ENCODE data around the gene FEZF1.

The FEZF1 gene

GRCh38 chr7:122304319-122304975 lies at the start of gene FEZF1:
Gene FEZF1 (minus strand): TSS chr7:122304750. CDS start chr7:122304437, 313 bp downstream.
- DNase-seq = peak; percentile 53

DNA sequence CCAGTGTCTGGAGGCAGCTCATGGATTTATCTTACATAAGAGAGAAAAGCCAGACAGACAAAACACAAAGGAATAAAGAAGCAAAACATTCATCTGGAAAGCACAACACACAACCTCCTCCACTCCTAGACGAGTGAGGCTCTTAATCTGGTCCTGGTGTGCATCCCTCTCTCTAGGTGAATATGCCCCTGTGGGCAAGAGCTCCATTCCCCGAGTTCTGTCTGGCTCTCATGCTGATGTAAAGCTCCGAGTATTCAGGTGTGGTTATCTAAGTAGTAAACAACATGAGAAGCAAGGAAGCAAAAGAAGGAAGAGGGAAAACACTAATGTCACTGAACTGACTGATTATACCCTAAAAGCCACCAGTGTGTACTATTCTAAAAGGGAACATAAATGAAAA lies 47.9 kb upstream of the FEZF1 start:
- no peak for DNase-seq

- DNase-seq = no peak
Observed at GRCh38 chr7:122350701-122351100, 46.2 kb upstream of the FEZF1 start.

- DNase-seq = no peak
Observed at GRCh38 chr7:122344303-122344620, 39.7 kb upstream of the FEZF1 start.

GRCh38 chr7:122343601-122344302 lies 39.2 kb upstream of the FEZF1 start:
- DNase-seq = no peak

DNA sequence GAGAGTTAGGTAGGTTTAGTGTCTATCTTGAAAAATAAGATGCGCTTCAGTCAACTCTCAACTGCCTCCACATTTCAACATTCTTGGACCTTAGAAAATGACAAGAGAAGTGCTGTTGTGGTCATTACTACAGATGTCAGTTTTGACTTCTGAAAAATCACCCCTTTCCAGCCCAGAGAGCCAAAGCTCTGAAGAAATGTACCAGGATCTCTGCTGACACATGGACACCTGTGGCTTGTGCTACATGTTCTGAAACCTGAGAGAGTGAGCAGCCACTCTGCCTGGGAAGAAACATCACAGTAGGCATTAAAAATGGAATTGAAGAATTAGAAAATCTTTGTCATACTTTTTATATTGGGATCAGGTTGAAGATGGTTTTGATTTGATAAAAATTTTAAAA lies 35.9 kb upstream of the FEZF1 start:
- no peak for DNase-seq

DNA sequence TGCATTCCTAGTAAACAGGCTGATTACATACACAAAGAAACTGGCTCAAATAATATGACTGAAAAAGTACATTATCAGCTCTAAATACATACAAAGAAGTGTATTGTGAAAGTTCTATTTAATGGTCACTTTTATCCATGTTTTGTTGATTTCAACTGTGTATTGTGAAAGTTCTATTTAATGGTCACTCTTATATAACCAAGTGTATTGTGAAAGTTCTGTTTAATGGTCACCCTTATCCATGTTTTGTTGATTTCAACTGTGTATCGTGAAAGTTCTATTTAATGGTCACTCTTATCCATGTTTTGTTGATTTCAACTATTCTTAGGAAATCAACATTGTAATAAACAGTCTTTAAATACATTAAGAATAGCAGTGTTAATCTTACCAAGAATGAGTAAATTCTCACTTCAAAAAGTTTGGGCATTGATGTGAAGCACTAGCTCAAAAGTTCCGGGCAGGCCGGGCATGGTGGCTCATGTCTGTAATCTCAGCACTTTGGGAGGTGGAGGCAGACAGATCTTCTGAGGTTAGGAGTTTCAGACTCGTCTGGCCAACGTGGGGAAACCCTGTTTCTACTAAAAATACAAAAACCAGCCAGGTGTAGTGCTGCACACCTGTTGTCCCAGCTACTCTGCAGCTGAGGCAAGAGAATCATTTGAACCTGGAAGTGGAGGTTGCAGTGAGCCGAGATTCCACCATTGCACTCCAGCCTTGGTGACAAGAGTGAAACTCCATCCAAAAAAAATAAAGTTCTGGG lies 34.8 kb upstream of the FEZF1 start:
- no peak for DNase-seq

GRCh38 chr7:122337011-122337410 lies 32.5 kb upstream of the FEZF1 start:
- no peak for DNase-seq

DNA sequence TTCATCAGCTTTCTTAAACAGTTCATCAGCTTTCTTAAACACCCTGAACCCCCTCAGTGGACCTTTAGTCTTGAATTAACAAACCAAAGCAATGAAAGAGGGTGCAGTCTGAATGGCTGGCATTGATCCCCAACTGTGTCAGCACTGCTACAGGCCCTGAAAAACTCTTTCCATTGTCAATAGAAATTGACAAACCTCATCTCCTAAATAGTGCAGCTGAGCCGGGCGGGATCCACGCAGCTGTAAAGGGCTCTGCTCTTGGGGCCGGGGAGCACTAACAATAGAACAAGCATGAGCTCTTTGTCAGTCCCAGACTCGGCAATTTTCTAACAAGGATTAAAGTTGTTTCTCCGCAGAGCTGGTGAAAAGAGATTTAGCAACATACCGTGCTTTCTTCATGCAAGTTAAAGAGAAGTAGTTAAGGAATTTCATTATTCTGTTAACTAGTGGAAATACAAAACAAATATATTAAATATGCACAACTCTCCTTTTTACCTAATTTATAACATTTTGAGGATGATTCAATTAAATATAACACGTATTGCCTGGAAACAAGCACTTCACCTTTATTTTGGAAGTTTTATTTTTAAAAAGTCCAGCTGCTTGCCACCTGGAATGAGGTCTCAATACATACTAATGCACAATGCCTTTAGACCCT lies 24.7 kb upstream of the FEZF1 start:
- DNase-seq = no peak

- DNase-seq = no peak
Observed at GRCh38 chr7:122327969-122328368, 23.4 kb upstream of the FEZF1 start.

GRCh38 chr7:122316467-122317388 lies 12.2 kb upstream of the FEZF1 start:
- no peak for DNase-seq

- no peak for DNase-seq
Observed at GRCh38 chr7:122315507-122316466, 11.2 kb upstream of the FEZF1 start.

GRCh38 chr7:122314284-122314683 lies 9.7 kb upstream of the FEZF1 start:
- DNase-seq = no peak

DNA sequence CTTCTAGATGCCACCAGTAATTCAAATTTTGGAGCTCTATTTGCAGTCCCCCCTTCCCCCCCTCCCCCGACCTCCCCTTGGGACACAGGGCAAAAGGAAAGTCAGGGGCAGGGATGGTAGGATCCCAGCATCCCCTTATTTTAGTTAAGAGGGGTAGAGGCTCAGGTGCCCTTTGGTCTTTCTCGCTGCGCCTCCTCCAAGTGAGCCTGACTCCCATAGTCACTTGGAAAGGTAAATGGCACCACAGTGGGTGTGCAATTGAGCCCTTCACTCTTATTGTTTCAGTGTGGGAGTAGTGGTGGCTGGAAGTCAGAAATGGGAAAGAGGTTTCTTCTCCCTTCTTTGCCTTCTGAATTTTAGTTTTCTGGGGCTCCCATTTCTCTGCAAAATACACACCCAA lies 8.2 kb upstream of the FEZF1 start:
- no peak for DNase-seq

GRCh38 chr7:122311734-122312450 lies 7.3 kb upstream of the FEZF1 start:
- no peak for DNase-seq

DNA sequence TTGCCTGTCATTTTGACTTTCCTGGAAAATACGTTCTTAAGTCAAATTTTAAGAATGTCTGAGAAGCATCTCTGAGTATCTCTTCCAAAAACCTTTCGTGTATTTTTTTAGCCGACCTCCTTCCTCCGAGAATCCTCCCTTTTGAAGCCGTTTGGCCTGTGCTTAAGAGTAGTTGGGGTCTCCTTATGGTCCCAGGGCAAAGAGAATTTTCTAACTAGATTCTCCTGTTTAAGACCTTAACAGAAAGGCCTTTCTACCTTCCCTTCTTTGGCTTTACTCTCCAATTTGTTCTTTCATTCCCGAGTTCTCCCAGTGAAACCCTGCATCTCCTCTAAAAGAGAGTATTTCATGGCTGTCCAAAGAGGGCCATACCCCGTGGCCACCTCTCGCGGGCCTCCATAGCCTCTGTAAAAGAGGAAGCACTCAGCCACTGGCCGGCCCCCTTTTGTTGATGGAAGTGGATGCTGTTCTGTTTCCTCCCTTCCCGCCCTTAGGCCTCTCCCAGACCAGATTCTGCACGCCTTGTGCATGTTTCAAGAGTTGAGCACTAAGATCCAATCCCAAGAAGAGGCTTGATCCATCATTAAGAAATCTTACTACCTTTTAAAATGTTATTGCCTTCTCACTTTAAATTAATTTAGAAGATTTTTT lies 6.6 kb upstream of the FEZF1 start:
- no peak for DNase-seq

DNA sequence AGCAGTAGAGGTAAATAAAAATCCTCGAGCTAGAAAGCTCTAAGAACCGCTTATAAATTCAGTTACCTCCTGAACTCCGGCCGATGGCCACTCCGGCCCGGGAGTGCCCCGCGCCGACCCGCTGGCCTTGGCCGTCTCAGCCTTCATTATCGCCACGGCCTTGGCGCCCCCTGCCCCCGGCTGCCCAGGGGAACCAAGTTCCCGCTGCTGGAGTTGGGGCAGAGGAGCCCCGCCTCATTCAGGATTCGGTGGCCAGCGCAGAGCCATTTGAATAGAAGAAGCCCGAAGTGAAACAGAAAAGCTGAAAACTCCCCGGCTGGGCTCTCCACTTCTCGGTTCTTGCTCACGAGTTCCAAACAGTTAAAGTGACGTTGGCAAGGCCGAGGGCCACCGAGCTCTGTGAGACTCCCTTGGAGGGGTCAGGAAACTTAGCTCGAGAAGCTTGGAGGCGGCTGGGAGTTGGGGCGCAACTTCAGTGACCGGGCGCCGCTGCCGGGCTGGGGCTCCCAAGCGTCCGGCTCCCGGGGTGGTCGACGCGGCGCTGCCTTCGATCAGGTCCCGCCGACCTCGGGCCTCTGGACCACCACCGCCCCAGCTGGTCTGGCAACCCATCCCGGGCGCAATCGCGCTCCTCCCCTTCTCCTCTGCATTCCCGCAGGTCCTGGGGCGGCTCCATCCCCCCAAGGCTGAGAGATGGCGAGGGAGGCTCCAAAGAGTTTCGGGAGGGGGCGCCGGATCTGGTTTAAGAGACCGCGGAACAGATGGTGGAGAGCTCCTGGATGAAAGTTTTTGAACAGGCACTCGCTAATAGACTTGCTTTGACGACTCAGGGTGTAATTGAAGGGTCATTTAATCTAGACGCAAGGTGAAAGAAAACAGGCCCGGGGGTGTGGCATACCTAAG lies 5.8 kb upstream of the FEZF1 start:
- no peak for DNase-seq

DNA sequence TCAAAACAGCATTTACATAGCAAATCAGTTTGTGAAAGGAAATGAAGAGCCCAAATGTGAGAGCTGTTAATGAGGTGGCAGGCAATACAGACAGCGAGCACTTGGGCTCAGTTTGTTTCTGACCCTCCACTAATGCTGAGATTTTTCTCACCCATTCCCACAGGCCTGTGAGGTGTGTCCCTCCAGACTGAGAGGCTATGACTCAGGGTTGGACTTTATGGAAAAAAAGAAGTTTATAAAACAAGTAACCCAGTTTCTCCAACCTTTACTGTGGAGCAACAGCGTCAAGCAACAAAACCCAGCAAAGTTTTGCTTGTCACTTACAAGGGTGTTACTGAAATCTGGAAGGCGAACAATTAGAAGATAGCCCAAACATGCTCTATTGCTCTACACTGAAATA lies 4.9 kb upstream of the FEZF1 start:
- no peak for DNase-seq

DNA sequence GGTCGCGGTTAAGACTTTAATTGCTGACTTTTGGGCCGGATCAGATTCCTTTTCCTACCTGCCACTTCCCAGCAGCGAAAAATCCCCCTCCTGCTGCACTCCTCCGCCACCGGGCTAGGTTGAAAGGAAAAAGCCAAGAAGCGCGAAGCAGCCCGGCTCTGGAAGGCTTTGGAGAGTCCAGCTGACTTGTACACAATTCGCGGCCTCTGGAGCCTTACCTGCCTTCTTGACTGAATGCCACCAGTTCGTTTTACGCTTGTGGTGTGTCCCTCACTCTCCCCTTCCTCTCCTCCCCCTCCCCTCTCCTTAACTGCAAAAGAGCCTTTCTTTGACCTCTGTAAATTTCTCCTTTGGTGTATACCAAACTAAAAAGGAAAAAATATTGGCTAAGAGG lies 2.7 kb upstream of the FEZF1 start:
- DNase-seq = no peak

Measured in NCI-H2029 treated with DMSO at 0.1 percent for 48 hours (cell line).